HG02759 (cell line): ENCODE data around the gene SYK.

Experiments
- ATAC-seq: cut with Tn5 transposase; IDR thresholded peaks from one replicate; pipeline ENCODE4 v1.9.1; 2021; ENCODE audit warnings: mild to moderate bottlenecking, moderate library complexity; ENCODE audit not compliant: unreplicated experiment

SYK gene

GRCh38 chr9:90901933-90902332 lies 100.3 kb downstream of the SYK start:
- ATAC-seq, result no peak

- no peak for ATAC-seq
Measured at GRCh38 chr9:90903766-90904424, 102.3 kb downstream of the SYK start.

- ATAC-seq, result no peak
Measured at GRCh38 chr9:90904706-90905478, 103.3 kb downstream of the SYK start.

- ATAC-seq, result no peak
Measured at GRCh38 chr9:90905822-90906221, 104.2 kb downstream of the SYK start.

GRCh38 chr9:90906316-90907055 lies 104.9 kb downstream of the SYK start:
- no peak for ATAC-seq

GRCh38 chr9:90907056-90907445 lies 105.4 kb downstream of the SYK start:
- ATAC-seq, result no peak

- no peak for ATAC-seq
Measured at GRCh38 chr9:90907790-90908189, 106.2 kb downstream of the SYK start.

- peak; percentile 59 for ATAC-seq
Measured at GRCh38 chr9:90909225-90909624, 107.6 kb downstream of the SYK start.

- ATAC-seq, result no peak
Measured at GRCh38 chr9:90909747-90910283, 108.2 kb downstream of the SYK start.

- ATAC-seq, result no peak
Measured at GRCh38 chr9:90914196-90914595, 112.6 kb downstream of the SYK start.

- peak; percentile 83 for ATAC-seq
Measured at GRCh38 chr9:90914868-90915483, 113.4 kb downstream of the SYK start.

- ATAC-seq, result no peak
Measured at GRCh38 chr9:90915693-90916092, 114.1 kb downstream of the SYK start.

- no peak for ATAC-seq
Measured at GRCh38 chr9:90916147-90916734, 114.6 kb downstream of the SYK start.

- ATAC-seq, result no peak
Measured at GRCh38 chr9:90919883-90920282, 118.3 kb downstream of the SYK start.

GRCh38 chr9:90921104-90921503 lies 119.5 kb downstream of the SYK start:
- ATAC-seq, result no peak

- ATAC-seq, result no peak
Measured at GRCh38 chr9:90921969-90922368, 120.3 kb downstream of the SYK start.

- ATAC-seq, result no peak
Measured at GRCh38 chr9:90925581-90926257, 124.1 kb downstream of the SYK start.

GRCh38 chr9:90926936-90927335 lies 125.3 kb downstream of the SYK start:
- ATAC-seq, result no peak

- ATAC-seq, result no peak
Measured at GRCh38 chr9:90927496-90927895, 125.9 kb downstream of the SYK start.

- ATAC-seq, result no peak
Measured at GRCh38 chr9:90929626-90930025, 128.0 kb downstream of the SYK start.
